ENCODE data around the gene EVC2. TPM values are rescaled to one million over a fixed set of nuclear protein-coding genes. Genes with fewer than 3 reads are reported as not detected.

Gene EVC2
- polyA plus RNA-seq, 3 donors = 0.04 to 0.12 (median 0.08) TPM

GRCh38 chr4:5543681-5544080 is 164.7 kb downstream of the EVC2 start:
- no peaks in the 10 kb centered on the region for H3K27me3 ChIP-seq (ENCODE audit: control insufficient read depth in 2 of 2, insufficient read depth in 2 of 2, low read length in 2 of 2)

GRCh38 chr4:5541169-5541568 is 167.2 kb downstream of the EVC2 start:
- H3K9me3 ChIP-seq (replicated peaks in 1 of 2; ENCODE audit: control insufficient read depth in 1 of 2, insufficient read depth in 1 of 2, low read length in 2 of 2) = no peaks in the 10 kb centered on the region
- H2AFZ ChIP-seq (ENCODE audit: insufficient read depth, low read depth, low read length, poor library complexity, severe bottlenecking) = no peak overlapping the region
- no peaks in the 10 kb centered on the region for H3K9me3 Mint-ChIP-seq
- no peaks in the 10 kb centered on the region for H3K4me1 ChIP-seq (ENCODE audit: control insufficient read depth in 1 of 2, insufficient read depth in 2 of 2, low read length in 2 of 2)
- H3K4me3 Mint-ChIP-seq = no peak overlapping the region
- H3K27ac Mint-ChIP-seq = peak overlapping the region in 1 of 7 donors; percentile 64
- H3K4me2 ChIP-seq (replicated peaks; ENCODE audit: extremely low read depth, low read length, poor library complexity, severe bottlenecking) = no peak overlapping the region
- no peaks in the 10 kb centered on the region for H3K36me3 ChIP-seq (replicated peaks in 1 of 2; ENCODE audit: control insufficient read depth in 1 of 2, insufficient read depth in 2 of 2, low read length in 2 of 2)
- no peak overlapping the region for H3K27ac ChIP-seq (ENCODE audit: low read depth in 1 of 2, low read length in 2 of 2)
- peaks cover 1 to 3% (median 2%) of the 10 kb centered on the region in 3 donors for H3K27me3 Mint-ChIP-seq (ENCODE audit: low read depth in 3 of 3)
- no peak overlapping the region for H3K4me3 ChIP-seq (replicated peaks in 1 of 3; ENCODE audit: low read depth in 2 of 3, low read length in 3 of 3)
- H3K27me3 ChIP-seq (ENCODE audit: control insufficient read depth in 2 of 2, insufficient read depth in 2 of 2, low read length in 2 of 2) = no peaks in the 10 kb centered on the region
- no peak overlapping the region for H3K9ac ChIP-seq (ENCODE audit: insufficient read depth, low read length, poor library complexity, severe bottlenecking)
- no peaks in the 10 kb centered on the region for H4K20me1 ChIP-seq (ENCODE audit: insufficient read depth, low read length)
- DNase-seq = no peak
- no peaks in the 10 kb centered on the region for H3K4me1 Mint-ChIP-seq
- H3K79me2 ChIP-seq (ENCODE audit: insufficient read depth, low read length) = no peaks in the 10 kb centered on the region
- no peak for TF ChIP-seq CTCF (IDR thresholded peaks at IDR 0.05)
- intact Hi-C loops (cut with micrococcal nuclease) = no loop called here
- 100% methylated on average over 1 of the region's 10 CpGs for WGBS (ENCODE audit: insufficient coverage)
- H3K36me3 Mint-ChIP-seq = no peaks in the 10 kb centered on the region

More at GRCh38 chr4:5543681-5544080, 164.7 kb downstream of the EVC2 start:
- Histone ChIP-seq H3K27ac (ENCODE audit: low read depth in 1 of 2, low read length in 2 of 2) (no peak overlapping the region), H3K9me3 (replicated peaks in 1 of 2; ENCODE audit: control insufficient read depth in 1 of 2, insufficient read depth in 1 of 2, low read length in 2 of 2) (peaks cover 4 to 17% of the 10 kb centered on the region in 2 donors), H3K36me3 (replicated peaks in 1 of 2; ENCODE audit: control insufficient read depth in 1 of 2, insufficient read depth in 2 of 2, low read length in 2 of 2) (no peaks in the 10 kb centered on the region), H3K4me1 (ENCODE audit: control insufficient read depth in 1 of 2, insufficient read depth in 2 of 2, low read length in 2 of 2) (no peaks in the 10 kb centered on the region), H3K9ac (ENCODE audit: insufficient read depth, low read length, poor library complexity, severe bottlenecking) (no peak overlapping the region), H3K4me3 (replicated peaks in 1 of 3; ENCODE audit: low read depth in 2 of 3, low read length in 3 of 3) (no peak overlapping the region), H2AFZ (ENCODE audit: insufficient read depth, low read depth, low read length, poor library complexity, severe bottlenecking) (no peak overlapping the region), H3K4me2 (replicated peaks; ENCODE audit: extremely low read depth, low read length, poor library complexity, severe bottlenecking) (no peak overlapping the region), H3K79me2 (ENCODE audit: insufficient read depth, low read length) (no peaks in the 10 kb centered on the region), H4K20me1 (ENCODE audit: insufficient read depth, low read length) (no peaks in the 10 kb centered on the region)
- Mint-ChIP-seq H3K36me3 (no peaks in the 10 kb centered on the region), H3K4me1 (no peaks in the 10 kb centered on the region), H3K4me3 (no peak overlapping the region), H3K27me3 (ENCODE audit: low read depth in 3 of 3) (peaks cover 0 to 1% (median 1%) of the 10 kb centered on the region in 3 donors), H3K27ac (no peak overlapping the region), H3K9me3 (peaks cover 0 to 15% (median 3%) of the 10 kb centered on the region in 7 donors)
- intact Hi-C loops (cut with micrococcal nuclease) = no loop called here
- WGBS (ENCODE audit: insufficient coverage) = 94% methylated on average over 4 of the region's 8 CpGs
- no peak for TF ChIP-seq CTCF (IDR thresholded peaks at IDR 0.05)
- no peak for DNase-seq
